BE2C (cell line): ENCODE measurements around the gene AGAP2.

ENCODE experiments used
- DNase-seq: peaks from one replicate; pipeline ENCODE4 v3.0.0-alpha.2; 2020
- H3K27me3 ChIP-seq: fragments of 250-450 bp; sonication (Bioruptor Pico); 2 replicates; pipeline ENCODE4 v1.5.1; 2020; ENCODE audit warnings: mild to moderate bottlenecking
- H3K36me3 ChIP-seq: fragments of 250-450 bp; sonication (Bioruptor Pico); 2 replicates; pipeline ENCODE4 v1.5.1; 2020; ENCODE audit warnings: mild to moderate bottlenecking
- H3K4me1 ChIP-seq: fragments of 250-450 bp; sonication (Bioruptor Pico); 2 replicates; pipeline ENCODE4 v1.5.1; 2020
- H3K4me3 ChIP-seq: 2 replicates; pipeline ENCODE4 v1.5.1; 2011; ENCODE audit warnings: low read depth, low read length
- H3K9me3 ChIP-seq: fragments of 250-450 bp; sonication (Bioruptor Pico); 2 replicates; pipeline ENCODE4 v1.5.1; 2020
- TF ChIP-seq, protein P1 (sequence below): IDR thresholded peaks from 2 replicates; pipeline ENCODE4 v1.5.1; 2012; ENCODE audit warnings: mild to moderate bottlenecking, low read depth, low read length

AGAP2 gene

DNA sequence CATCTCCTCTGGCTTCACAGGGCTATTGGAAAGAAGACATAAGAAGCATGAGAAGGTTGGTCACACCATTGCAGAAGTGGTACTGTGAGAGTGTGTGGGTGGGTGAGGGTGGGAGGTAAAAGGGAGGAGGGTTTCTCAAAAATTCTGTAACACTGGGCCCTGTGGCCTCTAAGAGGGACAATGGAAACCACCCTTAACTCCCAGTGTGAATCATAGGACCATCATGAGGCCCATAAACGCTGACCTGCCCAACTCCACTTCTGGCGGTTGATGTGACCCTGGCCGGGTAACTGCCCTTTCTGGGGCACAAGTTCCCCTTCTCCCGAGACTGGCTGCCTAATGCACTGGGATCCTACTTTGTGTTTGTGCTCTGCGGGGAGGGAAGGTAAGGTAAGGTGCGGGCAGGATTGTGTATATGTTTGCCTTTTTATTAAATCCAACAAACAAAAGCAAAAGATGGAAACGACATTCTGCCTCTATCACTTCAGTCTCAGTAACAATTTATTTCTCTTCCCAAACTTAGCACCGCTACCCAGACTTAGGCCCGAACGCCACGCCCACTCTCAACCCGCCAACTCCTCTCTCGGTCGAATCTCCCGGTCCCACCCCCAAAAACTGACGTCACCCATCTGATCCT, 32.8 kb upstream of the AGAP2 start:
- peak; percentile 92 for DNase-seq
- Histone ChIP-seq H3K27me3 (peaks cover 8% of the 10 kb centered on the region), H3K4me1 (peaks cover 5% of the 10 kb centered on the region; the same call in 1 of the 2 replicates), H3K9me3 (no peaks in the 10 kb centered on the region), H3K4me3 (peak overlapping the region; percentile 96), H3K36me3 (peaks cover 24% of the 10 kb centered on the region)
- TF ChIP-seq, protein P1, sequence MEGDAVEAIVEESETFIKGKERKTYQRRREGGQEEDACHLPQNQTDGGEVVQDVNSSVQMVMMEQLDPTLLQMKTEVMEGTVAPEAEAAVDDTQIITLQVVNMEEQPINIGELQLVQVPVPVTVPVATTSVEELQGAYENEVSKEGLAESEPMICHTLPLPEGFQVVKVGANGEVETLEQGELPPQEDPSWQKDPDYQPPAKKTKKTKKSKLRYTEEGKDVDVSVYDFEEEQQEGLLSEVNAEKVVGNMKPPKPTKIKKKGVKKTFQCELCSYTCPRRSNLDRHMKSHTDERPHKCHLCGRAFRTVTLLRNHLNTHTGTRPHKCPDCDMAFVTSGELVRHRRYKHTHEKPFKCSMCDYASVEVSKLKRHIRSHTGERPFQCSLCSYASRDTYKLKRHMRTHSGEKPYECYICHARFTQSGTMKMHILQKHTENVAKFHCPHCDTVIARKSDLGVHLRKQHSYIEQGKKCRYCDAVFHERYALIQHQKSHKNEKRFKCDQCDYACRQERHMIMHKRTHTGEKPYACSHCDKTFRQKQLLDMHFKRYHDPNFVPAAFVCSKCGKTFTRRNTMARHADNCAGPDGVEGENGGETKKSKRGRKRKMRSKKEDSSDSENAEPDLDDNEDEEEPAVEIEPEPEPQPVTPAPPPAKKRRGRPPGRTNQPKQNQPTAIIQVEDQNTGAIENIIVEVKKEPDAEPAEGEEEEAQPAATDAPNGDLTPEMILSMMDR, result no peak

DNA sequence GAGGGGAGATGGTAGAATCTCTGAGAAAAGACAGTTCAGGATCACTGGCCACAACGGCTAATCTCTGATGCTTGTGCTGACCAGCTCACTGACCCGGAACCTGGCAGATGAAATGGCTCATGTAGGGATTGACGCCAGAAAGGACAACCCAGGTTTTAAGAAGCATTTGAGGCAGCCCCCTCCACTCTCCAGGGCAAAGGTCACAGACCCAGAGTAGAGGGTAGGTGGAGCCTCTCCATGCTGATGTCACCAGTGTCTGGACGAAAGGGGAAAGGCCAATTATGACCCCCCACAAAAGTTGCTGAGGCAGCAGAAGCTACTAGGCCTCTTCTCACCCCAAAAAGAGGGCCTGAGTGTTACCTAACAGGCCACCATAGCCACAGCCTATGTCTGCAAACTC, 32.2 kb upstream of the AGAP2 start:
- TF ChIP-seq, protein P1, result no peak
- Histone ChIP-seq H3K36me3 (peaks cover 24% of the 10 kb centered on the region), H3K4me3 (peak overlapping the region; percentile 96), H3K4me1 (peaks cover 5% of the 10 kb centered on the region; the same call in 1 of the 2 replicates), H3K27me3 (peaks cover 14% of the 10 kb centered on the region), H3K9me3 (no peaks in the 10 kb centered on the region)
- DNase-seq, result no peak

DNA sequence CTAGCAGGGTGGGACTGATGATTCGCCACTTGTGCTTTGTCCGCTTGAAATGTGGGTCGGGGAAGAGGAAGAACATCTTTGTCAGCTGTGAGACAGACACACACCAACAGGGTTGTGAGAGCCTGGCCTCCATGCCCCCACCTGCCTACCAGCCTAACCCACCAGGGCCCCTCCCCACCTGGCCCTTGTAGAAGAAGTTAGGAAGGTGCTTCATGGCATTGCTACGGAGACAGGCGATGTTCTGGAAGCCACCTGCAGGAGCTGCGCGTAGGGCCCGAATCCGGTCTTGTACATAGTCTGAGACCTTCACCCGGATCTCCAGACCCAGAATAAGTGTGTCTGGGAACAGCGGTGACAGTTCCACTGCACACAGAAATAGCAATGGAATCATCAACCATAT, 31.1 kb upstream of the AGAP2 start:
- Histone ChIP-seq H3K27me3 (peaks cover 25% of the 10 kb centered on the region), H3K36me3 (peaks cover 24% of the 10 kb centered on the region), H3K9me3 (no peaks in the 10 kb centered on the region), H3K4me1 (peaks cover 5% of the 10 kb centered on the region; the same call in 1 of the 2 replicates), H3K4me3 (no peak overlapping the region)
- TF ChIP-seq, protein P1, result no peak
- DNase-seq, result no peak

DNA sequence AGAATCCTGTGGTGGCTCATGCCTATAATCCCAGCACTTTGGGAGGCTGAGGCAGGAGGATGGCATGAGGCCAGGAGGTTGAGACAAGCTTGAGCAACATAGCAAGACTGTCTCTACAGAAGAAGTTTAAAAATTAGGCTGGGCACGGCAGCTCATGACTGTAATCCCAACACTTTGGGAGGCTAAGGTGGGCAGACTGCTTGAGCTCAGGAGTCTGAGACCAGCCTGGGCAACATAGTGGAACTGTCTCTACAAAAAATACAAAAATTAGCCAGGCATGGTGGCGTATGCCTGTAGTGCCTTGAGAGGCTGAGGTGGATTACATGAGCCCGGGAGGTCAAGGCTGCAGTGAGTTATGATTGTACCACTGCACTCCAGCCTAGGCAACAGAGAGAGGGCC, 29.3 kb upstream of the AGAP2 start:
- H3K9me3 ChIP-seq, result no peaks in the 10 kb centered on the region
- H3K4me1 ChIP-seq, result peaks cover 5% of the 10 kb centered on the region; the same call in 1 of the 2 replicates
- no peak overlapping the region for H3K4me3 ChIP-seq
- H3K36me3 ChIP-seq, result peaks cover 24% of the 10 kb centered on the region
- peaks cover 37% of the 10 kb centered on the region for H3K27me3 ChIP-seq
- no peak for DNase-seq
- TF ChIP-seq, protein P1, result no peak

DNA sequence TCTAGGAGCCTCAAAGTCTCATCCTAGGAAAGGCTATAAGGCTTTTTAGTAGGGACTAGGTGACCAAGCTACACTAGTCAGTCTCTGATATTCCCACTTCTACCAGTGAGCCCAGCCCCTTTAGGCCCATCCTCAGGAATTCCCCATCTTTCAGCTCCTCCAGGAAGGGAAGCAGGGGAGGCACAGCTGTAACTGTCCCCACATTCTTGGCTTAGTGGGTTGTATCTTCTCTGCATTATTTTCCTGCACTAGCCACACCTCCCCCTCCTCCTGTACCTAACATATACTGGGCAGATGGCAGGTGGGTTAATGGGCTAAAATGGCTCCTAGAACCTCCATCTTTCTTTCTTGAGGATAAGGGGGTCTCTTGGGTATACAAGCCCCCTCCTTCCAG, 28.8 kb upstream of the AGAP2 start:
- peaks cover 5% of the 10 kb centered on the region; the same call in 1 of the 2 replicates for H3K4me1 ChIP-seq
- H3K4me3 ChIP-seq, result no peak overlapping the region
- peaks cover 24% of the 10 kb centered on the region for H3K36me3 ChIP-seq
- no peak for DNase-seq
- TF ChIP-seq, protein P1, result no peak
- peaks cover 37% of the 10 kb centered on the region for H3K27me3 ChIP-seq
- no peaks in the 10 kb centered on the region for H3K9me3 ChIP-seq
